GM23338 (cell line): ENCODE measurements around the gene IL16. TPM values are rescaled to one million over a fixed set of nuclear protein-coding genes. Genes with fewer than 3 reads are reported as not detected.

Experiments
- ATAC-seq: fragments of 200-7000 bp; cut with Tn5 transposase; 3 replicates; pipeline ENCODE4 v1.9.1; 2020
- DNase-seq: peaks from one replicate; pipeline ENCODE4 v3.0.0-alpha.2; 2015; ENCODE audit warnings: low spot score
- H2AFZ ChIP-seq: fragments of 200-600 bp; sonication (generic); 2 replicates; pipeline ENCODE4 v1.8.0; 2016; ENCODE audit warnings: antibody characterized with exemption, mild to moderate bottlenecking, moderate library complexity
- H3F3A ChIP-seq: fragments of 200-600 bp; sonication (generic); replicated peaks from 2 replicates; pipeline ENCODE4 v1.8.0; 2017; ENCODE audit warnings: antibody characterized with exemption, mixed run types, low read depth
- H3K27ac ChIP-seq: fragments of 200-600 bp; sonication (generic); 2 replicates; pipeline ENCODE4 v1.6.1; 2016; ENCODE audit warnings: low read depth
- H3K27me3 ChIP-seq: fragments of 200-600 bp; sonication (generic); 2 replicates; pipeline ENCODE4 v1.8.0; 2016; ENCODE audit warnings: mild to moderate bottlenecking, mixed run types, moderate library complexity; ENCODE audit not compliant: insufficient read depth
- H3K36me3 ChIP-seq: fragments of 200-600 bp; sonication (generic); 2 replicates; pipeline ENCODE4 v1.8.0; 2016; ENCODE audit warnings: mild to moderate bottlenecking; ENCODE audit not compliant: insufficient read depth
- H3K4me1 ChIP-seq: fragments of 200-600 bp; sonication (generic); 2 replicates; pipeline ENCODE4 v1.8.0; 2016; ENCODE audit warnings: mild to moderate bottlenecking, moderate library complexity; ENCODE audit not compliant: insufficient read depth
- H3K4me2 ChIP-seq: fragments of 200-600 bp; sonication (generic); 2 replicates; pipeline ENCODE4 v1.7.1; 2017; ENCODE audit warnings: mixed run types
- H3K4me3 ChIP-seq: fragments of 200-600 bp; sonication (generic); 2 replicates; pipeline ENCODE4 v1.6.1; 2016; ENCODE audit warnings: mixed run types
- H3K79me2 ChIP-seq: fragments of 200-600 bp; sonication (generic); replicated peaks from 2 replicates; pipeline ENCODE4 v1.8.0; 2017; ENCODE audit warnings: mild to moderate bottlenecking; ENCODE audit not compliant: insufficient read depth
- H3K9me2 ChIP-seq: fragments of 200-600 bp; sonication (generic); 2 replicates; pipeline ENCODE4 v1.8.0; 2017; ENCODE audit not compliant: insufficient read depth
- H4K20me1 ChIP-seq: fragments of 200-600 bp; sonication (generic); replicated peaks from 2 replicates; pipeline ENCODE4 v1.8.0; 2017; ENCODE audit warnings: mild to moderate bottlenecking; ENCODE audit not compliant: insufficient read depth
- H3K27ac Mint-ChIP-seq: 2 replicates; pipeline ENCODE4 v1.8.0; 2020; ENCODE audit warnings: inconsistent platforms, mild to moderate bottlenecking, moderate library complexity, mixed read lengths
- H3K27me3 Mint-ChIP-seq: 3 replicates; pipeline ENCODE4 v1.8.0; 2022; ENCODE audit warnings: low read depth, mild to moderate bottlenecking, moderate library complexity, mixed read lengths, inconsistent platforms; ENCODE audit not compliant: insufficient read depth, poor library complexity
- H3K36me3 Mint-ChIP-seq: 3 replicates; pipeline ENCODE4 v1.8.0; 2021; ENCODE audit warnings: low read depth, mild to moderate bottlenecking, inconsistent platforms, moderate library complexity, mixed read lengths
- H3K4me1 Mint-ChIP-seq: 3 replicates; pipeline ENCODE4 v1.8.0; 2020; ENCODE audit warnings: mild to moderate bottlenecking, inconsistent platforms, mixed read lengths
- H3K4me3 Mint-ChIP-seq: 3 replicates; pipeline ENCODE4 v1.8.0; 2021; ENCODE audit warnings: moderate library complexity, mild to moderate bottlenecking, inconsistent platforms, mixed read lengths
- H3K9me3 Mint-ChIP-seq: 3 replicates; pipeline ENCODE4 v1.8.0; 2020; ENCODE audit warnings: moderate library complexity, mild to moderate bottlenecking, inconsistent platforms, mixed read lengths
- CREB1 ChIP-seq: fragments of 250-450 bp; sonication (Bioruptor Pico); IDR thresholded peaks from 2 replicates; pipeline ENCODE4 v1.5.0; 2020; ENCODE audit warnings: low read depth, mild to moderate bottlenecking, moderate library complexity
- CTCF ChIP-seq, 2 experiments: fragments of 200-600 bp in 1 of 2; sonication (generic) in 1 of 2; conservative IDR thresholded peaks; 2 replicates each; pipeline versions ENCODE4 v1.5.1 to v1.6.1; 2016 to 2017; ENCODE audit warnings: antibody characterized with exemption in 2 of 2, low read depth in 2 of 2, mild to moderate bottlenecking in 2 of 2, moderate library complexity in 1 of 2
- EZH2 ChIP-seq: fragments of 200-600 bp; sonication (generic); IDR thresholded peaks from one replicate; pipeline ENCODE4 v1.8.0; 2017; ENCODE audit warnings: antibody characterized with exemption, mild to moderate bottlenecking, low read depth; ENCODE audit not compliant: unreplicated experiment
- EZH2phosphoT487 ChIP-seq: fragments of 200-600 bp; sonication (generic); IDR thresholded peaks from one replicate; pipeline ENCODE4 v1.8.1; 2018; ENCODE audit warnings: antibody characterized with exemption; ENCODE audit not compliant: unreplicated experiment
- JUNB ChIP-seq: IDR thresholded peaks from one replicate; pipeline ENCODE4 v1.6.1; 2016; ENCODE audit warnings: antibody characterized with exemption; ENCODE audit not compliant: unreplicated experiment
- NANOG ChIP-seq: IDR thresholded peaks from 2 replicates; pipeline ENCODE4 v1.6.1; 2016; ENCODE audit warnings: antibody characterized with exemption, borderline replicate concordance
- POLR2AphosphoS5 ChIP-seq: IDR thresholded peaks from 2 replicates; pipeline ENCODE4 v1.6.1; 2016; ENCODE audit warnings: antibody characterized with exemption, low read depth
- ZNF114 ChIP-seq: fragments of 250-450 bp; sonication (Bioruptor Pico); IDR thresholded peaks from 2 replicates; pipeline ENCODE4 v1.5.0; 2020; ENCODE audit warnings: mild to moderate bottlenecking, moderate library complexity
- ZNF331 ChIP-seq: fragments of 250-450 bp; sonication (Bioruptor Pico); IDR thresholded peaks from 2 replicates; pipeline ENCODE4 v1.5.0; 2020; ENCODE audit warnings: low read depth, mild to moderate bottlenecking, moderate library complexity
- ZNF462 ChIP-seq: fragments of 250-450 bp; sonication (Bioruptor Pico); IDR thresholded peaks from 2 replicates; pipeline ENCODE4 v1.5.0; 2020; ENCODE audit warnings: mild to moderate bottlenecking, moderate library complexity
- polyA plus RNA-seq: library from polyadenylated mRNA; unstranded; fragments of >200 nt; fragmentation: Nextera tagmentation; extraction: Ambion mirVana; gene quantifications from 2 replicates; pipeline ENCODE4 v1.2.1, GENCODE V29; 2016
- total RNA-seq: library from RNA; depleted of rRNA; stranded (reverse); fragments of >200 nt; shearing (Covaris generic); gene quantifications from 2 replicates; pipeline ENCODE4 v1.2.3, GENCODE V29; 2014

The IL16 gene
- total and polyA plus RNA-seq, 2 experiments from 2014 or later = 0.29 TPM; not detected in 1

GRCh38 chr15:81261172-81261811 is 64.6 kb downstream of the IL16 start (continued):
- TF ChIP-seq EZH2phosphoT487 = no peak
- TF ChIP-seq ZNF331 (CRISPR knock-in tag) = no peak
- no peak for TF ChIP-seq NANOG
- no peak for TF ChIP-seq CREB1
- TF ChIP-seq EZH2 = no peak
- TF ChIP-seq CTCF (conservative IDR thresholded peaks at IDR 0.05; ENCODE audit: low read depth in 2 of 2) = no peak
- no peak for TF ChIP-seq ZNF114 (CRISPR knock-in tag)
- TF ChIP-seq POLR2AphosphoS5 = no peak
- TF ChIP-seq JUNB = no peak

- no peak overlapping the region for H3K27ac Mint-ChIP-seq
- H3K4me3 Mint-ChIP-seq = no peak overlapping the region
These were observed 66.8 kb downstream of the IL16 start for GRCh38 chr15:81263477-81263876.

More at GRCh38 chr15:81263477-81263876, 66.8 kb downstream of the IL16 start:
- H3K4me1 Mint-ChIP-seq = peaks cover 12% of the 10 kb centered on the region
- H3K79me2 ChIP-seq = no peaks in the 10 kb centered on the region
- no peaks in the 10 kb centered on the region for H3K27me3 ChIP-seq
- no peaks in the 10 kb centered on the region; the same call in 1 of the 2 replicates for H3K4me1 ChIP-seq
- H3K4me2 ChIP-seq = no peak overlapping the region
- H4K20me1 ChIP-seq = no peaks in the 10 kb centered on the region
- TF ChIP-seq ZNF114 (CRISPR knock-in tag) (no peak), ZNF462 (CRISPR knock-in tag) (no peak), EZH2phosphoT487 (no peak)
- ATAC-seq = no peak
- H3F3A ChIP-seq = no peaks in the 10 kb centered on the region
- no peaks in the 10 kb centered on the region; the same call in 2 of the 3 replicates for H3K9me3 Mint-ChIP-seq
- H3K36me3 Mint-ChIP-seq = no peaks in the 10 kb centered on the region
- DNase-seq = no peak
- no peak overlapping the region for H3K27ac ChIP-seq
- no peaks in the 10 kb centered on the region for H3K9me2 ChIP-seq
- H3K27me3 Mint-ChIP-seq = peaks cover 5% of the 10 kb centered on the region
- no peaks in the 10 kb centered on the region for H3K36me3 ChIP-seq
- no peak overlapping the region for H3K4me3 ChIP-seq
- no peak overlapping the region for H2AFZ ChIP-seq
